Measurements from ENCODE around the gene CIRBP. TPM values are rescaled to one million over a fixed set of nuclear protein-coding genes. Genes with fewer than 3 reads are reported as not detected.

The CIRBP gene
- total and polyA plus RNA-seq, 2 of the 13 experiments (the other 11 are each of a cell fraction or from before 2014, with no cell fraction given): 133 to 140 TPM

DNA sequence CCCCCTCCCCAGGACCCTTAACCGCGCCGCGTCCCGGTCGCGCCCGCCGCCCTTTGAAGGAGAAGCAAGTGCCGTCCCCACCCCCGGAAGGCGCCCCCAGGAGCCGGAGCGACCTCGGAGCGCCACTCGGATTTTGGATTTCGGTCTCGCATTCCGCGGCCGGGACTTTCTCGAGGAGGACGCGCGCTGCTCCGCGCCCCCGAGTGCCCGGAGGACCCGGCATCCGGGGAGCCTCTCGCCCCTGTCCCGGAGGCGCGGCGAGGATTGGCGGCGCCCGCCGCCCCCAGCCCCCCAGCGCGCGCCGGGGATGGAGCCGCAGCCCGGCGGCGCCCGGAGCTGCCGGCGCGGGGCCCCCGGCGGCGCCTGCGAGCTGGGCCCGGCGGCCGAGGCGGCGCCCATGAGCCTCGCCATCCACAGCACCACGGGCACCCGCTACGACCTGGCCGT lies 19.1 kb upstream of the CIRBP start (continued):
- TF ChIP-seq, protein P1, sequence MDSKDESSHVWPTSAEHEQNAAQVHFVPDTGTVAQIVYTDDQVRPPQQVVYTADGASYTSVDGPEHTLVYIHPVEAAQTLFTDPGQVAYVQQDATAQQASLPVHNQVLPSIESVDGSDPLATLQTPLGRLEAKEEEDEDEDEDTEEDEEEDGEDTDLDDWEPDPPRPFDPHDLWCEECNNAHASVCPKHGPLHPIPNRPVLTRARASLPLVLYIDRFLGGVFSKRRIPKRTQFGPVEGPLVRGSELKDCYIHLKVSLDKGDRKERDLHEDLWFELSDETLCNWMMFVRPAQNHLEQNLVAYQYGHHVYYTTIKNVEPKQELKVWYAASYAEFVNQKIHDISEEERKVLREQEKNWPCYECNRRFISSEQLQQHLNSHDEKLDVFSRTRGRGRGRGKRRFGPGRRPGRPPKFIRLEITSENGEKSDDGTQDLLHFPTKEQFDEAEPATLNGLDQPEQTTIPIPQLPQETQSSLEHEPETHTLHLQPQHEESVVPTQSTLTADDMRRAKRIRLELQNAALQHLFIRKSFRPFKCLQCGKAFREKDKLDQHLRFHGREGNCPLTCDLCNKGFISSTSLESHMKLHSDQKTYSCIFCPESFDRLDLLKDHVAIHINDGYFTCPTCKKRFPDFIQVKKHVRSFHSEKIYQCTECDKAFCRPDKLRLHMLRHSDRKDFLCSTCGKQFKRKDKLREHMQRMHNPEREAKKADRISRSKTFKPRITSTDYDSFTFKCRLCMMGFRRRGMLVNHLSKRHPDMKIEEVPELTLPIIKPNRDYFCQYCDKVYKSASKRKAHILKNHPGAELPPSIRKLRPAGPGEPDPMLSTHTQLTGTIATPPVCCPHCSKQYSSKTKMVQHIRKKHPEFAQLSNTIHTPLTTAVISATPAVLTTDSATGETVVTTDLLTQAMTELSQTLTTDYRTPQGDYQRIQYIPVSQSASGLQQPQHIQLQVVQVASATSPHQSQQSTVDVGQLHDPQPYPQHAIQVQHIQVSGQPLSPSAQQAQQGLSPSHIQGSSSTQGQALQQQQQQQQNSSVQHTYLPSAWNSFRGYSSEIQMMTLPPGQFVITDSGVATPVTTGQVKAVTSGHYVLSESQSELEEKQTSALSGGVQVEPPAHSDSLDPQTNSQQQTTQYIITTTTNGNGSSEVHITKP (CRISPR knock-in tag; IDR thresholded peaks at IDR 0.05; ENCODE audit: low read depth): no peak
- TF ChIP-seq ZNF589 (CRISPR knock-in tag; conservative IDR thresholded peaks at IDR 0.05): no peak
- TF ChIP-seq, protein P2, sequence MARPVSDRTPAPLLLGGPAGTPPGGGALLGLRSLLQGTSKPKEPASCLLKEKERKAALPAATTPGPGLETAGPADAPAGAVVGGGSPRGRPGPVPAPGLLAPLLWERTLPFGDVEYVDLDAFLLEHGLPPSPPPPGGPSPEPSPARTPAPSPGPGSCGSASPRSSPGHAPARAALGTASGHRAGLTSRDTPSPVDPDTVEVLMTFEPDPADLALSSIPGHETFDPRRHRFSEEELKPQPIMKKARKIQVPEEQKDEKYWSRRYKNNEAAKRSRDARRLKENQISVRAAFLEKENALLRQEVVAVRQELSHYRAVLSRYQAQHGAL (CRISPR knock-in tag; IDR thresholded peaks at IDR 0.05; ENCODE audit: not compliant biosample characterization): no peak
- TF ChIP-seq SMYD3 (CRISPR knock-in tag; IDR thresholded peaks at IDR 0.05): no peak
- TF ChIP-seq PITX1 (CRISPR knock-in tag; IDR thresholded peaks at IDR 0.05): no peak
- no peak for TF ChIP-seq HOXD1 (CRISPR knock-in tag; IDR thresholded peaks at IDR 0.05)
- TF ChIP-seq PAWR (CRISPR knock-in tag; IDR thresholded peaks at IDR 0.05; ENCODE audit: borderline replicate concordance): no peak
- TF ChIP-seq, protein P3, sequence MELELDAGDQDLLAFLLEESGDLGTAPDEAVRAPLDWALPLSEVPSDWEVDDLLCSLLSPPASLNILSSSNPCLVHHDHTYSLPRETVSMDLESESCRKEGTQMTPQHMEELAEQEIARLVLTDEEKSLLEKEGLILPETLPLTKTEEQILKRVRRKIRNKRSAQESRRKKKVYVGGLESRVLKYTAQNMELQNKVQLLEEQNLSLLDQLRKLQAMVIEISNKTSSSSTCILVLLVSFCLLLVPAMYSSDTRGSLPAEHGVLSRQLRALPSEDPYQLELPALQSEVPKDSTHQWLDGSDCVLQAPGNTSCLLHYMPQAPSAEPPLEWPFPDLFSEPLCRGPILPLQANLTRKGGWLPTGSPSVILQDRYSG (CRISPR knock-in tag; IDR thresholded peaks at IDR 0.05): no peak
- TF ChIP-seq ETV5 (CRISPR knock-in tag; IDR thresholded peaks at IDR 0.05; ENCODE audit: borderline replicate concordance): no peak
- TF ChIP-seq RBM39 (IDR thresholded peaks at IDR 0.05; ENCODE audit: low read depth, low read length, poor library complexity, severe bottlenecking): peak; percentile 9
- TF ChIP-seq, protein P4, sequence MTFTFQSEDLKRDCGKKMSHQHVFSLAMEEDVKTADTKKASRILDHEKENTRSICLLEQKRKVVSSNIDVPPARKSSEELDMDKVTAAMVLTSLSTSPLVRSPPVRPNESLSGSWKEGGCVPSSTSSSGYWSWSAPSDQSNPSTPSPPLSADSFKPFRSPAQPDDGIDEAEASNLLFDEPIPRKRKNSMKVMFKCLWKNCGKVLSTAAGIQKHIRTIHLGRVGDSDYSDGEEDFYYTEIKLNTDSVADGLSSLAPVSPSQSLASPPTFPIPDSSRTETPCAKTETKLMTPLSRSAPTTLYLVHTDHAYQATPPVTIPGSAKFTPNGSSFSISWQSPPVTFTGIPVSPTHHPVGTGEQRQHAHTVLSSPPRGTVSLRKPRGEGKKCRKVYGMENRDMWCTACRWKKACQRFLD (CRISPR knock-in tag; IDR thresholded peaks at IDR 0.05; ENCODE audit: borderline replicate concordance): no peak
- TF ChIP-seq, protein P5, sequence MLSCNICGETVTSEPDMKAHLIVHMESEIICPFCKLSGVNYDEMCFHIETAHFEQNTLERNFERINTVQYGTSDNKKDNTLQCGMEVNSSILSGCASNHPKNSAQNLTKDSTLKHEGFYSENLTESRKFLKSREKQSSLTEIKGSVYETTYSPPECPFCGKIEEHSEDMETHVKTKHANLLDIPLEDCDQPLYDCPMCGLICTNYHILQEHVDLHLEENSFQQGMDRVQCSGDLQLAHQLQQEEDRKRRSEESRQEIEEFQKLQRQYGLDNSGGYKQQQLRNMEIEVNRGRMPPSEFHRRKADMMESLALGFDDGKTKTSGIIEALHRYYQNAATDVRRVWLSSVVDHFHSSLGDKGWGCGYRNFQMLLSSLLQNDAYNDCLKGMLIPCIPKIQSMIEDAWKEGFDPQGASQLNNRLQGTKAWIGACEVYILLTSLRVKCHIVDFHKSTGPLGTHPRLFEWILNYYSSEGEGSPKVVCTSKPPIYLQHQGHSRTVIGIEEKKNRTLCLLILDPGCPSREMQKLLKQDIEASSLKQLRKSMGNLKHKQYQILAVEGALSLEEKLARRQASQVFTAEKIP (CRISPR knock-in tag; IDR thresholded peaks at IDR 0.05; ENCODE audit: borderline replicate concordance): no peak
- TF ChIP-seq ZNF746 (CRISPR knock-in tag; IDR thresholded peaks at IDR 0.05): no peak
- TF ChIP-seq, protein P6, sequence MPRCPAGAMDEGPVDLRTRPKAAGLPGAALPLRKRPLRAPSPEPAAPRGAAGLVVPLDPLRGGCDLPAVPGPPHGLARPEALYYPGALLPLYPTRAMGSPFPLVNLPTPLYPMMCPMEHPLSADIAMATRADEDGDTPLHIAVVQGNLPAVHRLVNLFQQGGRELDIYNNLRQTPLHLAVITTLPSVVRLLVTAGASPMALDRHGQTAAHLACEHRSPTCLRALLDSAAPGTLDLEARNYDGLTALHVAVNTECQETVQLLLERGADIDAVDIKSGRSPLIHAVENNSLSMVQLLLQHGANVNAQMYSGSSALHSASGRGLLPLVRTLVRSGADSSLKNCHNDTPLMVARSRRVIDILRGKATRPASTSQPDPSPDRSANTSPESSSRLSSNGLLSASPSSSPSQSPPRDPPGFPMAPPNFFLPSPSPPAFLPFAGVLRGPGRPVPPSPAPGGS (CRISPR knock-in tag; IDR thresholded peaks at IDR 0.05): no peak
- no peak for TF ChIP-seq ZBTB1 (CRISPR knock-in tag; IDR thresholded peaks at IDR 0.05; ENCODE audit: borderline replicate concordance)
- TF ChIP-seq ZNF660 (CRISPR knock-in tag; IDR thresholded peaks at IDR 0.05; ENCODE audit: borderline replicate concordance, low read depth): no peak
- no peak for TF ChIP-seq ZIK1 (CRISPR knock-in tag; IDR thresholded peaks at IDR 0.05; ENCODE audit: borderline replicate concordance, low read depth)
- TF ChIP-seq ZNF879 (CRISPR knock-in tag; IDR thresholded peaks at IDR 0.05): no peak

Data from HepG2 (cell line).